Activated B cell treated with CpG ODN at 0.5 μM for 24 hours (primary cell): ENCODE measurements around the gene IL5. TPM values are rescaled to one million over a fixed set of nuclear protein-coding genes. Genes with fewer than 3 reads are reported as not detected.
A peak's percentile ranks its signal among the peaks of the same experiment; 100 is the strongest.
"Not testable (repeated sequence)": the region's sequence is repeated elsewhere in the genome, so short reads cannot be mapped to it uniquely, and the experiment has no call there.

Experiments used
- ATAC-seq: fragments of 200-7000 bp; cut with Tn5 transposase; one replicate; pipeline ENCODE4 v1.10.0; 2021; ENCODE audit warnings: low read depth, mild to moderate bottlenecking, moderate library complexity
- CTCF ChIA-PET: fragments of 350-600 bp; sonication (Branson Sonifier 250); formaldehyde crosslinking; loops from one replicate; lab custom pipeline; 2021; ENCODE audit warnings: antibody characterized with exemption; lab: Charles Lee
- POLR2A ChIA-PET: fragments of 350-600 bp; sonication (Branson Sonifier 250); formaldehyde crosslinking; loops from one replicate; lab custom pipeline; 2021; ENCODE audit warnings: antibody characterized with exemption; lab: Charles Lee
- DNase-seq: peaks from one replicate; pipeline ENCODE4 v3.0.0; 2022
- H3K27ac Mint-ChIP-seq: one replicate; pipeline ENCODE4 v1.8.0; 2020; ENCODE audit warnings: mixed read lengths
- H3K27me3 Mint-ChIP-seq: one replicate; pipeline ENCODE4 v1.8.0; 2021; ENCODE audit warnings: mixed read lengths
- H3K36me3 Mint-ChIP-seq: one replicate; pipeline ENCODE4 v1.8.0; 2021; ENCODE audit warnings: low read depth, mixed read lengths
- H3K4me1 Mint-ChIP-seq: one replicate; pipeline ENCODE4 v1.8.0; 2021; ENCODE audit warnings: mixed read lengths
- H3K4me3 Mint-ChIP-seq: one replicate; pipeline ENCODE4 v1.8.0; 2020; ENCODE audit warnings: mild to moderate bottlenecking, mixed read lengths
- H3K9me3 Mint-ChIP-seq: one replicate; pipeline ENCODE4 v1.8.0; 2020; ENCODE audit warnings: mixed read lengths
- intact Hi-C: fragments of 100-400 bp; cut with micrococcal nuclease; formaldehyde crosslinking; loops from one replicate; pipeline ENCODE4 v1.15.1; 2024
- total RNA-seq: library from RNA; stranded (reverse); gene quantifications from 2 replicates; pipeline ENCODE4 v1.2.3, GENCODE V29; 2022
- TF ChIP-seq, protein P1 (sequence below): fragments of 200-600 bp; IDR thresholded peaks from one replicate; pipeline ENCODE4 v1.8.0; 2022; ENCODE audit warnings: antibody characterized with exemption, mild to moderate bottlenecking

The IL5 gene
- total RNA-seq, 1 donor from 2014 or later = not detected

DNA sequence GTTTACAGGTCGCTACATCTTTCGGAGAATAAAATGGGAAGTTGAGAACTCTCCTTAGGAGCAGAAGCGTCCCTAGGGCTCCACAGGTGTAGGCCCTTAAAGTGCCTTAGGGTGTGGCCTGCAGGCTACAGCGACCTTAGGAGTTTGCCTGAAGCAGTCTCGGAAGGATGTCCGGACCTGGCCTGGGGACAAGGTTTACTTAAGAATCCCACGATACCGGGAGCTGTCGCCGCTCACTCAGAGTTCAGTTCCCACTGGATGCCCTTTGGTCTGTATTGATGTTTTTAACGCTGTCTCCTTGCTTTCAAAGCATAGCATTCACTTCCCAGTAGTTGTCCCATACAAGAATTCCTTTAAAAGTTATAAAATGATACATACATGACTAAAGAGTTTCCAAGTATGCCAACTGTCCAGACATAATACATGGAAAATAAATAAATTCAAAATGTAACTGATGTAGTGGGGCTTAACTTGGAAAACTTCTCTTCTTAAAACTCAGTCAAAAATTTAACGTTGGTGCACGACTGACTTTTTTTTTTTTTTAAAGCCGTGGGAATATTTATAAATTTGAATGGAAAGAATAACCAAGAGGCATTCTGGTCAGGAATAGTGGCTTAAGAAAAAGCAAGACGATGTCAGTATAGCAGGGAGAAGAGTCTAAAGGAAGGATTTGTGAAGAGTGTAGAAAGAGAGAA, 14.3 kb upstream of the IL5 start:
- Mint-ChIP-seq H3K4me3 (peak overlapping the region; percentile 97), H3K27me3 (no peaks in the 10 kb centered on the region), H3K4me1 (peaks cover 28% of the 10 kb centered on the region), H3K27ac (peak overlapping the region; percentile 94), H3K9me3 (peaks cover 3% of the 10 kb centered on the region), H3K36me3 (peaks cover 15% of the 10 kb centered on the region)
- ChIA-PET POLR2A (interaction anchor here (0.9 to 1.3 kb wide), 12 partner anchors 20 to 1669 kb away, joined by 3 to 17 read pairs (median 4); partner anchors contain the start of genes GDF9, HSPA4, IRF1 and PPP2CA), CTCF (interaction anchor here (1.0 kb wide), 1 partner anchor 31 kb away, joined by 3 read pairs; no protein-coding TSS in a partner anchor)
- ATAC-seq (peak; percentile 26), DNase-seq (peak; percentile 26)
- TF ChIP-seq, protein P1, sequence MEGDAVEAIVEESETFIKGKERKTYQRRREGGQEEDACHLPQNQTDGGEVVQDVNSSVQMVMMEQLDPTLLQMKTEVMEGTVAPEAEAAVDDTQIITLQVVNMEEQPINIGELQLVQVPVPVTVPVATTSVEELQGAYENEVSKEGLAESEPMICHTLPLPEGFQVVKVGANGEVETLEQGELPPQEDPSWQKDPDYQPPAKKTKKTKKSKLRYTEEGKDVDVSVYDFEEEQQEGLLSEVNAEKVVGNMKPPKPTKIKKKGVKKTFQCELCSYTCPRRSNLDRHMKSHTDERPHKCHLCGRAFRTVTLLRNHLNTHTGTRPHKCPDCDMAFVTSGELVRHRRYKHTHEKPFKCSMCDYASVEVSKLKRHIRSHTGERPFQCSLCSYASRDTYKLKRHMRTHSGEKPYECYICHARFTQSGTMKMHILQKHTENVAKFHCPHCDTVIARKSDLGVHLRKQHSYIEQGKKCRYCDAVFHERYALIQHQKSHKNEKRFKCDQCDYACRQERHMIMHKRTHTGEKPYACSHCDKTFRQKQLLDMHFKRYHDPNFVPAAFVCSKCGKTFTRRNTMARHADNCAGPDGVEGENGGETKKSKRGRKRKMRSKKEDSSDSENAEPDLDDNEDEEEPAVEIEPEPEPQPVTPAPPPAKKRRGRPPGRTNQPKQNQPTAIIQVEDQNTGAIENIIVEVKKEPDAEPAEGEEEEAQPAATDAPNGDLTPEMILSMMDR = no peak
- intact Hi-C loops = loop anchor here (2.0 to 10.0 kb wide), 3 partner anchors 67 to 763 kb away; partner anchors contain the start of genes FNIP1 and IRF1

DNA sequence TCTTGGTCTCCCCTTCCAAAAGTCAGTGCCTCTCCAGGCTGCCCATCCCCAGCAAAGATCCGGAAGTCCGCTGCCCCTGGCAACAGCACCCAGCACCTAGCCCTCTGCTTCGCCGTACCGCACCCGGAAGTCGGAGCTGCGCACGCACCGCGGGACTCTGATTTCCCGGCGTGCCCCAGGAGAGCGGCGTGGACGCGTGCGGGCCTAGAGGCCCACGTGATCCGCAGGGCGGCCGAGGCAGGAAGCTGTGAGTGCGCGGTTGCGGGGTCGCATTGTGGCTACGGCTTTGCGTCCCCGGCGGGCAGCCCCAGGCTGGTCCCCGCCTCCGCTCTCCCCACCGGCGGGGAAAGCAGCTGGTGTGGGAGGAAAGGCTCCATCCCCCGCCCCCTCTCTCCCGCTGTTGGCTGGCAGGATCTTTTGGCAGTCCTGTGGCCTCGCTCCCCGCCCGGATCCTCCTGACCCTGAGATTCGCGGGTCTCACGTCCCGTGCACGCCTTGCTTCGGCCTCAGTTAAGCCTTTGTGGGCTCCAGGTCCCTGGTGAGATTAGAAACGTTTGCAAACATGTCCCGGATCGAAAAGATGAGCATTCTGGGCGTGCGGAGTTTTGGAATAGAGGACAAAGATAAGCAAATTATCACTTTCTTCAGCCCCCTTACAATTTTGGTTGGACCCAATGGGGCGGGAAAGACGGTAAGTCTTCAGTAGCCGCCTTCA, 13.6 kb upstream of the IL5 start, which contains the start of gene RAD50:
Gene RAD50, plus strand, starts transcription at position 215 of the 715 bp plus-strand sequence. Its CDS starts 348 bp downstream, at position 563.
- Mint-ChIP-seq H3K27ac (peak within 1 kb of the TSS; percentile 94), H3K4me3 (peak within 1 kb of the TSS; percentile 97), H3K9me3 (peaks cover 3% of the 10 kb centered on the region), H3K4me1 (peaks cover 28% of the 10 kb centered on the region), H3K27me3 (no peaks in the 10 kb centered on the region), H3K36me3 (peaks cover 15% of the 10 kb centered on the region)
- CTCF ChIA-PET = no interaction called here
- peak; percentile 89 for DNase-seq
- POLR2A ChIA-PET = interaction anchor here (0.5 to 1.3 kb wide), 18 partner anchors 14 to 1968 kb away, joined by 3 to 17 read pairs (median 4); partner anchors contain the start of genes AFF4, GDF9, HSPA4 and IL5
- intact Hi-C loops = loop anchor here (1.0 to 10.0 kb wide), 4 partner anchors 31 to 762 kb away; partner anchors contain the start of genes FNIP1 and IRF1
- ATAC-seq = peak; percentile 97
- TF ChIP-seq, protein P1 = no peak

DNA sequence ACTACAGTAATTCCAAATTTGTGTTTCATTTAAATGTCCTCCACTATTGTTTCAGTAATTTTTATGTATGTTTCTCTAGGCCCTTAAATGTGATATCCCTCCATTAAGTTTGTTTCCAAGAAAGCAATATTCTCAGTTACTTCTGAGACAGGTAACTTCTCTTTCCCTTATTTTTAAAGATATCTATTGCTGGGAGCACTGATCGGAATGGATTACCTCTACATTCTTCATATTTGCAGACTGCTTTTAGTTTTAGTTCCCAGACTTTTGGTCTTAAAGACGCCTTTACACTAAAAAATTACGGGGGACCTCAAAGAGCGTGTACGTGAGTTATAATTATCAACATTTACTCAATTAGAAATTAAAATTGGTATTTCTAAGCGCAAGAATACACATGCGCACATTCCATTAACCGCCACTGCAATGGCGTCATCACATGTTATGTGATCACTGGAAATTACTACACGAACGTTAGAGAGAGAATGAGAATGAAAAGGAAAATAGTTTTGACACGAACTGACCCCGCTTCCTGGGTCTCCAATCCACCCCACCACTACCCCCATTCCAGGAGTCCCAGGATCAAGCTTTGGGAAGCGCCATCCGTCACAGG, 12.9 kb upstream of the IL5 start:
- ATAC-seq (no peak), DNase-seq (no peak)
- peak overlapping the region; percentile 94 for H3K27ac Mint-ChIP-seq
- H3K36me3 Mint-ChIP-seq = peaks cover 15% of the 10 kb centered on the region
- TF ChIP-seq, protein P1 = no peak
- peaks cover 33% of the 10 kb centered on the region for H3K4me1 Mint-ChIP-seq
- ChIA-PET POLR2A (interaction anchor here (0.5 to 1.3 kb wide), 17 partner anchors 13 to 1969 kb away, joined by 3 to 17 read pairs (median 4); partner anchors contain the start of genes AFF4, GDF9, HSPA4 and IL5), CTCF (no interaction called here)
- no peaks in the 10 kb centered on the region for H3K27me3 Mint-ChIP-seq
- intact Hi-C loops = loop anchor here (1.0 to 10.0 kb wide), 4 partner anchors 30 to 761 kb away; partner anchors contain the start of genes FNIP1 and IRF1
- peak overlapping the region; percentile 97 for H3K4me3 Mint-ChIP-seq
- H3K9me3 Mint-ChIP-seq = peaks cover 3% of the 10 kb centered on the region

DNA sequence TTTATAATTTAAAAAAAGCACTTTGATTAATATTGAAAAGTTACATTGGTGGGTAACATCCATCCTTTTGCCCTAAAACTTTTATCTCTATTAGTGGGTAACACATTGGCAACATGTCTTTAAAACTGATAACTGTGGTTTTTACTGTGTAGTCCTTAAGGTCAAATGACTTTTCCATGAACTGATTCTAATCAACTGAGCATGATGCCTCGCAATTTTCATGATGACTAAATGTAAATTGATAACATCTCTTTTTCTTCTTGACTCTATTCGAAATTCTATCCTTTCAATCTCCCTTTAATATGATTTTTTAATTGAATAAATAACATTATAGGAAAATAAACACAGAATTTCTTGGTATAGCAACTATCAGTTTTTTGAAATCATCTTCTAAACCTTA, 6.3 kb upstream of the IL5 start:
- ChIA-PET POLR2A (no interaction called here), CTCF (interaction anchor here (0.7 to 1.3 kb wide), 2 partner anchors 23 to 284 kb away, joined by 3 to 4 read pairs; no protein-coding TSS in a partner anchor)
- H3K27ac Mint-ChIP-seq = no peak overlapping the region
- ATAC-seq (no peak), DNase-seq (no peak)
- no peak overlapping the region for H3K4me3 Mint-ChIP-seq
- no peaks in the 10 kb centered on the region for H3K9me3 Mint-ChIP-seq
- intact Hi-C loops = no loop called here
- TF ChIP-seq, protein P1 = no peak
- H3K27me3 Mint-ChIP-seq = peaks cover 2% of the 10 kb centered on the region
- H3K36me3 Mint-ChIP-seq = no peaks in the 10 kb centered on the region
- H3K4me1 Mint-ChIP-seq = peaks cover 5% of the 10 kb centered on the region

DNA sequence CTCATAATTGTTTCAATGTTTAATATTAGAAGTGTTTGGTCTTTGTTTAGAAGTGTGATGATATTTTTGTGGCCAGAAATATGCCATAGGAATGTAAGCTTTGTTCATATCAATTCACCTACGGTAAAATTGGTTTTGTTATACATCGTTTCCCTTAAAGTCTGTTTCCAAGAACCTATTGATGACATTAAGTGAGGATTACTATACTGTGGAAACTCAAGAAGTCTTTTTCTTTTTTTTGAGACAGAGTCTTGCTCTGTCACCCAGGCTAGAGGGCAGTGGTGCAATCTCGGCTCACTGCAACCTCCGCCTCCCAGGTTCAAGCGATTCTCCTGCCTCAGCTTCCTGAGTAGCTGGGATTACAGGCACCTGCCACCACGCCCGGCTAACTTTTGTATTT, 5.5 kb upstream of the IL5 start:
- ATAC-seq, H3K4me3 Mint-ChIP-seq, H3K36me3 Mint-ChIP-seq, H3K9me3 Mint-ChIP-seq, DNase-seq, H3K27ac Mint-ChIP-seq, H3K4me1 Mint-ChIP-seq, H3K27me3 Mint-ChIP-seq, POLR2A ChIA-PET, intact Hi-C loops: not testable (repeated sequence)
- CTCF ChIA-PET = interaction anchor here (1.3 kb wide), 1 partner anchor 22 kb away, joined by 4 read pairs; no protein-coding TSS in a partner anchor
